DMS53 treated with DMSO at 0.1 percent for 48 hours (cell line): ENCODE results near the gene SRRM5.
"Not testable (repeated sequence)": the region's sequence is repeated elsewhere in the genome, so short reads cannot be mapped to it uniquely, and the experiment has no call there.

ENCODE experiments used
- DNase-seq: peaks from one replicate; lab custom pipeline; 2025; ENCODE audit not compliant: unreplicated experiment; lab: John Stamatoyannopoulos, UW

The SRRM5 gene

DNA sequence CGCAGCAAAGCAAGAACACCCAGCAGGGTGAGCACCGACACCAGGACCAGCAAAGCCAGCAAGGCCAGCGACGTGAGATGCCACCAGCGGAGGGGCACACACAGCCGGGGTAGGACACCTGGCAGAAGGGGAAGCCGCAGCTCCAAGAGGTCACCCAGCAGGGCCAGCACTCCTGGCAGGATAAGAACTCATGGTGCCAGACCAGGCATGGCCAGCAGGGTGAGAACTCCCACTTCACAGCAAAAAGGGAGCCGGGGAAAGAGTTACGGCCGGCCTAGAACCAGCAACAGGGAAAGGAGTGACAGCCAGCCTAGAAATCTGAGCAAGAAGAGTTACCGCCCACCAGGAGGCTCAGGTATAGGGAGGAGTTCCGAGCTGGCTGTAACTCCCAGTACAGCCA is 486 bp downstream of the SRRM5 start:
- DNase-seq: no peak

DNA sequence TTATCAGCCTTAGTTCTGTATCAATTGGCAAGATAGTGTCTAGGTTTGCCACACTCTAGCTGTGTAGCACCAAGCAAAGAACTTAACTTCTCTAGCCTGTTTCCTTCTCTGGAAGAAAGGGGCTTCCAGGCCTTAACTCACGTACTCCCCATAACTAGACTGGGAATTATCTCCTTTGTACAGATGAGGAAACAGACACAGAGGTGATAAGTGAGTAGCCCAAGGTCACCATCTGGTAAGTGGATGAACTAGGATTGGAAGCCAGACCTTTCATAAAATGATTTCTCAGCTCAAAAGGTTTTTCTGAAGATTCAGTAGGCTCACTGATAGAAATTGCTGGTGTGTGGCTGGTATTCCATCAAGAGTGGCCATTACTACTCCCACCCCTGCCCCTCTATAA is 4.4 kb downstream of the SRRM5 start:
- no peak for DNase-seq

DNA sequence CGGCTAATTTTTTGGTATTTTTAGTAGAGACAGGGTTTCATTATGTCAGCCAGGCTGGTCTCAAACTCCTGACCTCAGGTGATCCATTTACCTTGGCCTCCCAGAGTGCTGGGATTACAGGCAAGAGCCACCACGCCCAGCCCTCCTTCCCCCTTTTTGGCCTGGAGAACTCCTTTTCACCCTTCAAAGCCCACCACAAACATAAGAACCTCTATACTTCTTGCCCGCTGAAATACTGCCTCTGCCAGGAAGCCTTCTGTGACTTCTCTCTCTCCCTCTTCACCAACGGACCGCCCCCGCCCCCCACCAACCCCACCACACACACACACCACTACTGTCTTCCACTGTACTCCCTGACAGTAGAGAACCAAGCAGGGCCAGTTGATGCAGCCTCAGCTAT is 5.1 kb downstream of the SRRM5 start:
- DNase-seq: no peak

DNA sequence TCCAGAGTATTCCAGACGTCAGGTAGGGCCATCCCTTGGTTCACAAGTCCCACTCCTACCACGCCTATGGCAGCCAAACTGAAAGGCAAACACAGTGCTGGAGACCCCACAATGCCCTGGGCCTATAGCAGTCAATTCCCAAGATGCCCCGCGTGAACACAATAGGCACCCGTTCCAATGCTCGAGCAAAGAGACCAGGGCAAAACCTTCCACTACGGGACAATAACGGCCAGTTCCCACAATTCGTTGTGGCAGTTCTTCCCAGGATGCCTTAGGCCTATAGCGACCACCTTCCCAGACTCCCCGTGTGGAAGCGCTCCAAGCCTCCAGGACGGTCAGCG is 7.0 kb downstream of the SRRM5 start:
- DNase-seq: no peak

DNA sequence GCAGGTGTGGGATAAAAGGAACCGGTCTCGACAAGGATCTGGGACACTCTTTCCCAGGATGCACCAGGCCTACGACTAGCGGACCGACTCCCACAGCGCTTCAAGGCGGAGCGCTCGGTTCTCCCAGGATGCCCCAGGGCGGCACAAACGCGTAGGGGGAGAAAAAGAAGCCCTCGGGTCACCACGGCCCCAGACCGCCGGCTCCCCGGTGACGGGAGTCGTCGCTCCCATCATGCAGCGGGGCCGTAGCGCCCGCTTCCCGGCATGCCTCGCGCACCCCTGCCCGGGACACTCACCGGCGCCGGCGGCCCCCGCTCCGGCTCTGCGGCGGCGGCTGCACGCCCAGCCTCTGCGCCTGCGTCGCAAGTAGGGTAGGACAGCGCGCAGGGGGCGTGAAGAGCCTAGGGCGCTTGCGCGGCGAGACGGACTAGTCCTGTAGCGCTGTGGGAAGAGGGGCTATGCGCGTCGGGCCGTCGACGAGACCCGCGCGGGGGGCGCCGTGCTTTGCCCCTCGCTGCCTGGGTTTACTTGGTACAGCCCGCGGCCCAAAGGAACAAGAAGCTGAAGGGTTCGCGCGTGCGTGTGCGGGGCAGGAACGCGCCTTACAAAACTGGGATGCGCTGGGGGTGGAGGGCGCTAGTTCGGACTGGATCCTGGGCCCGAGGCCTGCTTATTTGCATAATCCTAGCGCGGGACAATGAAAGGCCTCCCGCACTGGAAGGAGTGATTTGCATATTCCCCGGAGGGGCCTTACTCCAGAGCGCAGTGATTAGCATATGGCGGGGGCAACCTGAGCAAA is 7.6 kb downstream of the SRRM5 start, which contains the start of gene ZNF428:
ZNF428 (minus strand) TSS at position 368 of the 799 bp plus-strand sequence. CDS start 5,325 bp downstream, outside the sequence.
- DNase-seq: peak; percentile 85

DNA sequence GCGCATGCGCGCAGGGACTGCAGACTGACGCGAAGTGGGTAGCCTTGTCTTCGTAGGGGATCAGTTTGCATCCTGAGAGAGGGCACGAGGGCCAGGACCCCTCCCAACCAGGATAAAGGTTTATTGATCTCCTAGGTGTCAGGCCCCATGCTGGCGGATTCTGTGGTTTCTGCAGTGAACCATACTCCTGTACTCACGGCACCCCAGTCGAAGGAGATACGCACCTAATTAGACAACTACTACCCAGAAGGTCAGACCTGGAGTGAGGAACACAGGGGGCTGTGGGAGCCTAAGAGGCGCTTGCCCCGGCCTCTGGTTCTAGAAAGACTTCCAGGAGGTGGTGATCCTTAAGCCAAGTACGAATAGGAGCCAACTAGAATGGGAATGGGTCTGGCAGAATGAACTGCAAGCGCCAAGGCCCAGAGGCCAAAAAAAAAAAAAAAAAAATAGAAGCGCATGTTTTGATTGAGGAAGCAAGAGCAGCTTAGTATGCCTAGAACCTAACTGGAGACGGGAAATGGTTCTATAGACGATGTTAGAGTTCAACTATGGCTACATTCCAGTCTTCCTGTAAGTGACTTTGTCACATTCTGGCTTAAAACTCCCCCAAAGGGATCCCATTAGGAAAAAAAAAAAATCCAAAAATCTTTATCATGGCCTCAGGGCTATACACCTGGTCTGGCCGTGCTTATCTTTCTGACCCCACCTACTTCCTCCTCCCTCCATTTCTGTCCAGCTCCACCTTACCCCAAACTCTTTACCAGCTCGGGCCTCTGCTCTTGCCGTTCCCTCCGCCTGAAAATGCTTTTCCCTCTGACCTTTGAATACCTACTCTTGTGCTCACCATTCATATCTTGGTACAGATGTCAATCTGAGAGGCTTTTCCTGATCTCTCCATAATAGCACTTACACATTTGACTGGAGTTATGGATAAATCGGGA is 8.4 kb downstream of the SRRM5 start:
- no peak for DNase-seq

DNA sequence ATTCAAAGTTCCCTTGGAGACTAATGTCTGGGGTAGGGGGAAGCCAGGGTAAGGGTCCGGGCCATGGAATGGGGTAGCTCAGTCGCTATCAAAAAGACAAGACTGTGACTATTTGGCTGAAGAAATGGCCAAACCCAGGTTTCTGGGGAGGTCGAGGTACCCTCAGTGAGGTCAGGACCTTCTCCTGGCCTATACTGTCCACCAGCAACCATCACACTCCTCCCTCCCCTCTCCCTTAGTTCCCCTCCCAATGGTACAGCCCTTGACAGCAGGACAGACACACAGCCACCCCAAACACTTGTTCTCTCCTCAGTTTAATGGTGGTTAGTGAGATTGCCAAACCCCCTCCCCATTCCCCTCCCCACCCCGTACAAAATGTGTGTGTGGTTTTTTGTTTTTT is 10.2 kb downstream of the SRRM5 start:
- DNase-seq: no peak

DNA sequence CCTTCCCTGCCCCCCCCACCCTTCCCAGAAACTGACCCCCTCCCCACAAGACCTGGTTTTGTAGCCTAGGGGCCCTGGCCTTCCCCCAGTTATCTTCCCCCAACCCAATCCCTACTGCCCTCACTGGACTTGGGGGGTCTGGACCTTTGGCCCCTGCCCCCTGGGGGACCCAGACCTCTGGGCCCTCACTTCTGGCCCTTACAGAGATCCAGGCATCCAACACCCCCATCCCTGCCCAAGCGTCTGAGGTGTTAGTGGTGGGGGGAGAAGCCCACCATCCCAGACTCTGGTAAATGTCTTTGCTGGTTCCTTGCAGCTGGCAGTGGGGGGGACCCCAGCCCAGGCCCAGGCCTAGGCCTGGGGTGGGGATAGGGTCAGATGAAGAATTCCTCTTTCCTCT is 11.1 kb downstream of the SRRM5 start:
- no peak for DNase-seq

DNA sequence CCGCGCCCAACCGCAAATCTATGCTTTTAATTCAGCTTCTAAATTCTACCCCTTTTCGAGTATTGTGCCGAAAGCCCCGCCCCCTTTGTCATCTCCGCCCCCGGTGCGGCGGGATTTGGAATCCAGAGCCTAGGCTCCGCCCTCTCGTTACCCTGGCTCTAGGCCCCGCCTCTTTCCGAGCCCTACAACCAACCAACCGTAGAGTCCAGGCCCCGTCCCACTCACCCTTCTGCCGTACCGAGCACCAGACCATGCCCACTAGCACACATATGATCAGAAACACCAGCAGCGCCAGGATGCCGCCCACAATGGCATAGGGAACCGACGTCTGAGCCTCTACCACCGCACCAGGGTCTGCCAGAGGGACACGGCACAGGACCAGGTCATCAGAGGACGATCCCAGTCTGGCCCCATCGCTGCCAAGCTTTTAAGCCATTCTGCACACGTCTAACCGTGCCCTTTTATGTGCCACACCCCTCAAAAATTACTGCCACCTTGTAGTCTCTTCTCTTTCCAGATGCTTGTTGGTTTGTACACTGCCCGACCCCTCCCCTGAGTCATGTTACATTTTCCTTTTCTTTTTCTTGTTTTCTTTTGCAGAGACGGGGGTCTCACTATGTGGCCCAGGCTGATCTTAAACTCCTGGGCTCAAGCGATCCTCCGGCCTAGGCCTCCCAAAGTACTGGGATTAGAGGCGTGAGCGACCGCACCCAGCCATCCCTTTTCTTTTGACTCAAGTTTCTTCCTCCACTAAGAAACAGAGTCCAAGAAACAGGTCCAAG is 12.2 kb downstream of the SRRM5 start:
- no peak for DNase-seq

DNA sequence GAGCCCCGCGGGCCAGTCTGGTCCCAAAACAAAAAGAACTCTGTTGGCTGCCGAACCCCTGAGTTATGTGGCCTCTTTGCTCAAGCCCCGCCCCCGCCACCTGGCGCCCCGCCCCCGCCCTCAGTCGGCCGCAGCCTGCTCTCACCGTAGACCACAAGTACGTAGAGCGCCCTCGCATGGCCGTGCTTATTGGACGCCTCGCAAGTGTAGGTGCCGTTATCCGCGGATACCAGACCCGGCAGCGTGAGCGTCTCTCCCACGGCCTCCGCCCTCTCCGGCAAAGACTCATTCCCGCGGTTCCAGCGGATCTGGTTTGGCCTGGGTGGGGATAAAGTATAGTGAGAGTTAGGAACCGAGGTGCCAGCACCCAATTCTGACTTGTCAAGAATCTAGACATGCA is 13.0 kb downstream of the SRRM5 start:
- DNase-seq: no peak

DNA sequence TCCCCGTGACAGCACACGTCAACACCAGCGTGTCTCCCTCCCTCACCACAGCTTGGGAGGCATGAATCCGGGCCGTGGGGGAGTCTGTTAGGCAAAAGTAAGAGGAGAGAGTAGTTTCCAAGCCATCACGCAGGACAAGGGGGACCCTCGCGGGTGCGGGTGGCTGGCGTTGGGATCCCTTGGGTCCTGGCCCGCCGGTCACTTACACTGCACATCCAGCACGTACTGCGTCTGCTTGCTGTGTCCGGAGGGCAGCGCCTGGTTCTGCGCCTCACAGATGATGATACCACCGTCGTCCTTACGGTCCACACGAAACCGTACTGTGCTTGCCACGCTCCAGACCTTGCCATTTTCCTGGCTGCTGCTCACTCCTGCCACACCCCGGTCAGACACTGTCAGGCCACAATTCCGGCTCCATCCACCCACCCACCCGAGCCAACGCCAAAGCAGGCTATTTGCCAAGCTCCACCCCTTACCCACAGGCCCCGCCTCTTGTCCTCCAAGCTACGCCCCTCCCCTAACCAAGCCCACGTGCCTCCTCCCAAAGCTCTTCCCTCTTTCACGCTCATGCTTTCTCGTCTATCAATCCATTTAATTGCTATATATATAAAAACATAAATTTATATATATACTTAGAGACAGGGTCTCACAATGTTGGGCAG is 14.2 kb downstream of the SRRM5 start:
- no peak for DNase-seq

DNA sequence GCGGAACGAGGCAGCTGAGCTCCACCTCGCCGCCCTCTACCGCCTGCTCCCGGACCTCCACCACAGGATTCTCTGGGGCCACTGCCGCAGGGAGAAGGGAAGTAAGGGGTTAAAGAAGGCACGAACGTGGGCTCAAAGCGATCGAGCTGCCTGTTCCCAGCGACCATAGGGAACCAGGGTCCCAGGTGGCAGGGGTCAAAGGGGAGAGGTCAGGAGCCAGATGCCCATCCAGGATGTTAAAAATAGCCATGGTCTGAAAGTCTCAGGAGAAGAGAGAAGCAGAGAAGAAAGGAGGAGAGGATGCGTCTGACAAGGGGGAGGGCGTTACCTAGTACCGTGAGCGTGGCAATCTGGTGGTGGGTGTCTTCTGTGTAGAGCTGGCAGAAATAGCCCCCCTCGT is 14.9 kb downstream of the SRRM5 start:
- DNase-seq: no peak

DNA sequence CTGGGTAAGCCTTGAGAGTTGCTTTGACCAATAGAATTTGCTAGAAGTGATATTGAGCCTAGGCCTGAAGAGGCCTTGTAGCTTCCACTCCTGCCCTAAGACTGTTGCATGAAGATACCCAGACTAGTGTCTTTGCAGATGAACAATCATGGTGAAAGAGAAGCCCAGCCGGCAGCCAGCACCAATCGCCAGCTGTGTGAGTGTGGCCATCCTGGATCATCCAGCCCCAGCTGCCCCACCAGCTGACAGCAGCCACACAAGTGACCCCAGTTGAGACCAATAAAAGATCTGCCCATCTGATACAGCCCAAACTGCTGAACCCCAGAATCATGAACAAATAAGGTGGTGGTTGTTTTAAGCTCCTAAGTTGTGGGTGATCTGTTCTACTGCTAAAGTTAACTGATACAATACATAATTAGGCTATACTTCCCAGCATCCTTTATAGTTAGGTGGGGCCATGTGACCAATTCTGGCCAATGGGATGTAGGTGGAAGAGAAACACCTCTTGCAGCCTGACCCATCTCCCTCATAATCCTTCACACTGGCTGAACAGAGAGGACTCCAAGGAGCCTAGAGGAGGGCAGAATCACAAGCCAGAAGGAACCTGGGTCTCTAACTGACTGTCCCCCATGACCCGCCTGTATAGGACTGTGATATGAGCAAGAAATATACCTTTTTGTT is 16.9 kb downstream of the SRRM5 start:
- no peak for DNase-seq

DNA sequence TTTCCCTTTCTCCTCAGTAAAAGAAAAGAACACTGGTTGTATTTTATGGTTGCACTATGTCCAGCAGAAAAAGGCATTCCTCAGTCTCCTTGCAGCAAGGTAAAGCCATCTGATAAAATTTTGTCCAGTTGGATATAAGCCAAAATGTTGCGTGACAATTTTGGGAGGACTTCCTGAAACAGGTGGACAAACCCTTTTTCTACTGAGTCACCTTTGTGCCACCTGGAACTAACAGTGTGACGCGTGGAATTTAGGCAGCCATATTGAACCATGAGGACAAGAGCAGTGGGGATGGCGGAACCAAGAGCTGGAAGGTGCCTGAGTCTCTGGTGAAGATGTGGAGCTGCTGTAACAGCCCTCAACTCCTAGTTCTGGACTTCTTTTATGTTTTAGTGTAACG is 19.6 kb downstream of the SRRM5 start:
- DNase-seq: no peak

DNA sequence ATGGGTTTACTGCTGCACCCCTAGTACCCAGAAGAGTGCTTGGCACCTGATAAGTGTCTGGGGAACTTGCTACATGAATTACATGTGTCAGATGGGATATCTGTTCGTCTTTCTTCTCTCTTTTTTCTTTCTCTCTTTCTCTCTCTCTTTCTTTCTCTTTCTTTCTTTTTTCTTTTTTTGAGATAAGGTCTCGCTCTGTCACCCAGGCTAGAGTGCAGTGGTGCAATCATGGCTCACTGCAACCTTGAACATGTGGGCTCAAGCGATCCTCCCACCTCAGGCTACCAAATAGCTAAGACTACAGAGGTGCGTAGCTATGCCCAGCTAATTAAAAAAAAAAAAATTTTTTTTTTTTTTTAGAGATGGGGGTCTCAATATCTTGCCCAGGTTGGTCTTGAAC is 21.6 kb downstream of the SRRM5 start:
- no peak for DNase-seq

DNA sequence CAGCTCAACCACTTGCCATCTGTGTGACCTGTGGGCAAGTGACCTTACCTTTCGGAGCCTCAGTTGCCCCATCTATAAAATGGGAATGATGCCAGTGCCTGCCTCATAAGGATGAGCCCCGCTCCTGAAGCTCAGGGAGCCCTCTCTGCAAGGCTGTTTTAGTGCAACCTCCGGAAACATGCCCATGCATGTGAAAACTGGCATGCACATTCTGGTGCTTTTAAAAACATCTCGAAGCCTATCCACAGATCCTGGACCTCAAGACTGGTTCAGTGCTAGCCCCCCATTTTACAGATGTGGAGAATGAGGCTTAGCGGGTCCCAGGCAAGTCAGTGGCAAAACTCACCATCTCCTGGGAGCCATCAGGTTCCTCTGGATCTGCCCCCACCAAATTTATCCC is 22.2 kb downstream of the SRRM5 start:
- DNase-seq: no peak

DNA sequence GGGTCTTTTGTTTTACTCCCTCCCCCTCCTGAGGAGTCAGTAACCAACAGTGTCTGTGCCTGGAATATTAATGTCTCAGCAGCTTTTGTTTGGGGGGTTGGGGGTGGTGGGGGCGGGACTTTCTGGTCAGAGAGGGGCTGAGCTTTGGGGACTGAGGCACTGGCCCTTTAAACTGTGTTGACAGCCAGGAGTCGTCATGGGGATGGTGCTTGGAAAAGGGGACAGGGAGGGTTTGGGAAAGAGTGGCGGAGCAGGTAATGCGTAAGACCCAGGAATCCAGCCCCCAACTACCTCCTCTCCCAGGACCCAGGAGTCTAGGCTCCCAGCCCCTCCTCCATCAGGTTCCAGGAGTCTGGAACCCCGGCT is 22.6 kb downstream of the SRRM5 start:
- no peak for DNase-seq

DNA sequence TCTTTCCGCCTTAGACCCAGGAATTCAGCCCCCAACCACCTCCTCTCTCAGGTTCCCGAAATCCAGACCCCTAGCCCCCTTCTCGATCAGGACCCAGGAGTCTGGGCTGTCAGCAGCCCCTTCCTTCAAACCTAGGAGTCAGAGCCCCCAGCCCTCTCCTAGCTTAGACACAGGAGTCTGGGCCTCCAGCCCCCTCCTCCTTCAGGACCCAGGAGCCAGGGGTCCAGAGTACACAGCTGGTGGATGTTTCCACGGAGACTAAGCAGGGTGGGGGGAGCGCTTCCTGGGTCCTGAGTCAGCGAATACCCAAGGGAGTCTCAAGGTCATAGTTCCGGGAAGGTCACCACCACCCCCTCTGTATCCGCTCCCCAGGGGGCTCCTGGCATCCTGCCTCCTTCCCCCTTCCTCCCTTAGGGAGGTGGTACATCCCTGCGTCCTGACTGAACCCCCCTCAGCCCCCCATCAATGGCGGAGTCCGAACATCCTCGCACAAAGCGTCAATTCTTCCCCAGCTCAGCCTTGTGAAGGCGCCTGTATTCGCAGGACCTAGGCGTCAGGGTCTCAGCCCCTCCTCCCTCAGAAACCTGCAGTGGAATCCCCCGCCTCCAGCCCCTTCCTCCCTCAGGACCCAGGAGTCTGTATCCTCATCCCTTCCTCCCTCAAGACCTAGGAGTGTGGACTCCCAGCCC is 23.1 kb downstream of the SRRM5 start:
- no peak for DNase-seq

DNA sequence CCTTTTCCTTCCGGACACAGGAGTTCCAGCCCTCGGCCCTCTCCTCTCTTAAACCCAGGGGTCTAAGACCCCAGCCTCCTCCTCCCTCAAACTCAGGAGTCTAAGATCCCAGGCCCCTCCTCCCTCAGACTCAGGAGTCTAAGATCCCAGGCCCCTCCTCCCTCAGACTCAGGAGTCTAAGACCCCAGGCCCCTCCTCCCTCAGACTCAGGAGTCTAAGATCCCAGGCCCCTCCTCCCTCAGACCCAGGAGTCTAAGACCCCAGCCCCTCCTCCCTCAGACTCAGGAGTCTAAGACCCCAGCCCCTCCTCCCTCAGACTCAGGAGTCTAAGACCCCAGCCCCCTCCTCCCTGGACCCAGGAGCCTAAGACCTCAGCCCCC is 23.7 kb downstream of the SRRM5 start:
- DNase-seq: not testable (repeated sequence)

DNA sequence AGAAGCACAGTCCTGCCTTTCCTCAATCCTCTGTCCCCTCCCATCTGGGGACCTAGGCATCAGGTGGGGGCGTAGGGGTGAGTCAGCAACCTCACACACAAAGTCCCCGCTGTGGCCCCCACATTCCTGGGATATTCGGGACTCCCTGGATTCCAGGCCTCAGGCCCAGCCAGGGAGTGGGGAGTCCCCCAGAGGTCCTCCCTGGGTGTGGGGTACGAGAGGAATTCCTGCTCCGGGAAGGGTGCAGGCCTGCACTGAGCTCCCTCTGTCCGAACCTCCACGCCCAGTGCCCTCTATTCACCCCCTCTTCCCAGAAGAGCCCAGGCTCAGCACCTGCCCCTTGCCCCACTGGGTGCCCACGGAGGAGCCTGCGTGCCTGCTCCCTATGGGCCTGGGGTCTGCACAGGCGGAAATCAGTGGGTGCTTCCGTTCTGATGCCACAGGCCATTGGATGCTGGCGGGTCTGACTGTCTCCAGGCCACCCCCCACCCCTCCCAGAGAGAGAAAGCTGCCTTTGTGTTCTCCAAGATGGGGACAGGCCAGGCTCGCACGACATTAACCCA is 24.3 kb downstream of the SRRM5 start:
- DNase-seq: no peak
